IPS-NIHi7 (cell line): ENCODE results near the gene SEZ6L.

Experiments
- DNase-seq: peaks from one replicate; pipeline ENCODE4 v3.0.0; 2012; ENCODE audit warnings: mixed read lengths; ENCODE audit errors: extremely low spot score

The SEZ6L gene

GRCh38 chr22:26169315-26170111 is at the start of gene SEZ6L:
Gene SEZ6L (plus strand): TSS chr22:26169462. CDS start chr22:26169670, 208 bp downstream.
- peak; percentile 63 for DNase-seq

- DNase-seq = no peak
These were observed 46.3 kb upstream of the SEZ6L start for GRCh38 chr22:26122920-26123468.

DNA sequence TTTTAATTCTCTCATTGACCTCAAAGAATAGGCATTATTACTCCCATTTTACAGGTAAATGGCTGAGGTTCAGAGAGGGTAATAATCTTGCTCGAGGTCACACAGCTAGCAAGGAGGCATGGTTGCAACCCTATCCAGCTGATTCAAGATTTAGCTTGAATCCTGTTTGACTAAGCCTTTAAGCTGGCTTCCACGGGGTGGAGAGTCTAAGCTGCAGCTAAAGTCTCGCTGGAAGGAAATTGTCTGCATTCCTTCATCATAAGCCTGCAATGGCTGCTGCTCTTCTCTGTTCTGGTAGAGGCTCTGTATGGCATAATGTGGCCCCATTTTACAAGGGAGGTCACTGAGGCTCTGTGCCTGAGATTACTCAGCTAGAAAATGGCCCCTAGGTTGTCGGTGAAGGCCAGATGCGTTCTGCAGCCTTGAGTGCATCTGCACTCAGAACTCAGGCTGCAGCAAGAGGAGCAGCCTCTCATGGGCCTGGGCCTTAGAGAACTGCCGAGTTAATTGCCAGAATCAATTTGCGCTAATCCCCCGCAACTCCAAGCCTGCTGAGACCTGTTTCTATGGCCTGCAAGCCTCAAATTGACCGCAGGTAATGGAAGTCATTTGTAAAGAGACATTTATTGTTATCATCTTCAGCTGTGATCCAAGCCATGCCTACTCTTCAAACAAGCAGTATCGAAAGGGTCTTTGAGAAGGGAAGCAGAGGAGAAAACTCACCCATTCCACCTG is 44.1 kb upstream of the SEZ6L start:
- DNase-seq = no peak

DNA sequence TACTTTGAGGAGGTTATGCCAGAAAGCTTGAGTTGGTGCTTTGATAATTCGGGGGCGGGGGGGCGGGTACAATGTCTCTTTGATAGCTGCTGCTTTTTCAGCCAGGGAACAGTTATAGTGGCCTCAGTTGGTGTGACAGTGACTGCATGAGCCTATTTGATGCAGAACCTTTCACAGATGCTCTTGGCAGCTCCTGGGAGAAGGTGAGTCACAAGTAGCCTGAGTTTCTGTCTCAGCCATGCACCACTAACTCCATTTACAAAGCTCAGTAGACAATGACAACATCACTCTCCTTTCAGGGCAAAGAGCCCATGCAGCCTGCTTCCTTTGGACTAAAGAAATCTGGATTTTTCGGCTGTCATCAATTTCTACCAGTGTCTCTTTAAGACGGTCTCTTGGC is 42.1 kb upstream of the SEZ6L start:
- no peak for DNase-seq

- no peak for DNase-seq
These were observed 41.7 kb upstream of the SEZ6L start for GRCh38 chr22:26127556-26127955.

DNA sequence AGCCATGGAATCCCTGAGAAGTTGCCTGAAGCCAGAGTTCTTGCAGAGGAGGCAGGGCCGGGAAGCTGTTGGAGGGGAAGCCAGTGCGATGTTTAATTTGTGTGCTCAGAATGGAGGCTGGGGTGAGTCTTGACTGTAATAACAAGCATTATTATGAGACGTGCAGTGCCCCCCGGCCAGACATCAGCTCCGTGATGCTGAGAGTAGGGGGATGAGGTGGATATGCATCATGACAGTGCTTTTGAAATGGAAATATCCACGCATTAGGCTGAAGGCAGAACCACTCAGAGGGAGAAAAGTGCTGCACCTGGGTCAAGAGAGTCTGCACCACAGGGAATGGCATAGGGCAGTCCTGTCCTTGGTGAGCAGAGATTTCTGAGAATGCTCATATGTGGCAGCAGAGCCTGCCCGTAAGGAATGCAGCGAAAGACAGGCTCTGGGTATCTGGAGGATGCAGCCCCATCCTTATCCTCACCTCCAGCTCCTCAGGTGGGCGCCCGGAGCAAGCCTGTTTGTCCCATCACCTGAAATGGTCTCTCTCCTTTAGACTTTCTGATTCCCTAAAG is 37.6 kb upstream of the SEZ6L start:
- DNase-seq = peak; percentile 11

GRCh38 chr22:26134654-26135330 is 34.5 kb upstream of the SEZ6L start:
- peak; percentile 34 for DNase-seq

- no peak for DNase-seq
These were observed 33.5 kb upstream of the SEZ6L start for GRCh38 chr22:26135806-26136205.

GRCh38 chr22:26139310-26139709 is 30.0 kb upstream of the SEZ6L start:
- DNase-seq = no peak

DNA sequence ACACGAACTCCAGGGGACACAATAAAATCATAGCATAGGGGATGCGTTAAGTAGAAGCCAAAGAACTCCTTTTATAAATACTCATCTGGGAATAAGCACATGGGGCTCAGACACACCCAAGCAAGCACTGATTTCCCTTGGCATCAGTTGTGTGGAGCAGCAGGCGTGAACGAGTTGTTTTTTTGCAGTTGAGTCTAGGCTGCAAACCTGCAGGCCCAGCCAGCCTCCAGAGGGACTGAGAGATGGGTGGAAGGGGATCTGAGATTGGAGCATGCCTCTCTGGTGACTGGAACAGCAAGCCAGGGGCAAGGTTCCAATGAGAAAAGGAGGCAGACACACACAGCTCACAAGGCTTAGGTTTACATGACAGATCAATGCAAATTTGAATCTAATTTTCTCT is 27.4 kb upstream of the SEZ6L start:
- DNase-seq = no peak

DNA sequence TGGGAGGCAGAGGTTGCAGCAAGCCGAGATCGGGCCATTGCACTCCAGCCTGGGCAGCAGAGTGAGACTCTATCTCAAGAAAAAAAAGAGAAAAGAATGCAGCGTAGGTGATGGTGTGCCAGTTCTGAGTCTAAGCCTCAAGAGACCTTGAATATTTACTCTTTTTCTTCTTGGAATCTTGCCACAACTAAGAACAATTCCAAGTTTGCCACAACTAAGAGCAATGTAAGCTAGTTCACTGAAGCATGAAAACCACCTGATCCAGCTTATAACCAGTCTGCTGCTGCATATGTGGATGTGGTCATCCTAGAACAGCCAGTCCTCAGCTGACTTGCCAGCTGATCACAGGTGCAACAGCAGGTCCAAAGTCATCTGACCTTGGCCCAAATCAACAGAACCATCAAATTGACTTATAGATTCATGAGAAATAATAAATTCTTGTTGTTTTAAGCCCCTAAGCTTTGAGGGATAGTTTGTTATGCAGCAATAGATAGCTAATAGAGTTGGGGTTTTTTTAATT is 25.4 kb upstream of the SEZ6L start:
- DNase-seq = no peak

DNA sequence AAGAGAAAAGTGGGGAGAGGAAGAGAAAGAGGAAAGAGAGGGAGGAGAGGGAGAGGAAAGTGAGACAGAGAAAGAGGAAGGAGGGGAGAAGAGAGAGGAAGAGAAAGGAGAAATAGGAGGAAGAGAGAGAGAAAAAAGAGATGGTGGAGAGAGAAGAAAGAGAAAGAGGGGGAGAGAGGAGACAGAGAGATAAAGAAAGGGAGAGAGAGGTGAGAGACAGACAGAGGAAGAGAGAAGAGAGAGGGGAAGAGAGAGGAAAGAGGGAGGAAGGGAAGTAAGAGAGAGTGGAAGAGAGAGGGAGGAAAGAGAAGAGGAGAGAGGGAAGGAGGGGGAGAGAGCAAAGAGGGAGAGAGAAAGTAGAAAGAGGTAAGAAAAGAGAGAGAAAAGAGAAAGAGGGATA is 9.4 kb upstream of the SEZ6L start:
- no peak for DNase-seq

DNA sequence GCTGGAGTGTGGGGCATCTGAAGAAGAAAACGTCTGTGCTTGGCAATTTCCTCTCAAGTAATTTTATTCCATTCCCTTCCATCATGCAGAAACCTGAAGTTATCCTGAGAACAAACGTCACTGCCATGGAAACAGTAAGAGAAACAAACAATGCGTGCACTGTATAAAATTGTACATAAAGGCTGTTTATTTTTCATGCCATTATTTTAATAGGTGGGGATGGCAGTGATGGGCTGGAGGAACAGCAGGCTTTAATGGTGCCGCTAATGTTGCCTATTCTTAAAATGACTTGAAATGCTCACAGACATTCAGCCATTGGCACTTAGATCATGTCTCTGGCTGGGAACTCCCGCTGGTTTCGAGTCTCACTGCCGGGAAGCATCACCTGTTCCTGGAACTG is 7.5 kb upstream of the SEZ6L start:
- no peak for DNase-seq

- no peak for DNase-seq
These were observed 6.3 kb upstream of the SEZ6L start for GRCh38 chr22:26162926-26163325.

DNA sequence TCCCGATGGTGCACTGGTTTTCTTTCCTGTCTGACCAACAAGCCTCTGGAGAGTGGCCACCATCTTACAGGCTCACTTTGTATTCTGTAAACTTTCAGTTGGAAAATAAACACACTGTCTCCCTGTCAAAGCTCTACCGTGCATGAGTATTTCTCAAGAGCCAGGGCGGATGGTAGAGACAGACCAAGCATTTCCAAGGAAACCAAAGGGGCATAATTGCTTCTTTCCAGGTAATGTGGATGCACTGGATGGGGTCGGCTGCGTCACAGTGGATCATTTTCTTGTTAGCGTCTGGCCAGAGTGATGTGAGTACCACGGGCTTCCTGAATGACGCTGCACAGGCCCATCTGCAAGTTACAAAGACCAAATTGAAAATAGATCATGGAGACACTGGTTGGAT is 5.1 kb upstream of the SEZ6L start:
- DNase-seq = no peak

DNA sequence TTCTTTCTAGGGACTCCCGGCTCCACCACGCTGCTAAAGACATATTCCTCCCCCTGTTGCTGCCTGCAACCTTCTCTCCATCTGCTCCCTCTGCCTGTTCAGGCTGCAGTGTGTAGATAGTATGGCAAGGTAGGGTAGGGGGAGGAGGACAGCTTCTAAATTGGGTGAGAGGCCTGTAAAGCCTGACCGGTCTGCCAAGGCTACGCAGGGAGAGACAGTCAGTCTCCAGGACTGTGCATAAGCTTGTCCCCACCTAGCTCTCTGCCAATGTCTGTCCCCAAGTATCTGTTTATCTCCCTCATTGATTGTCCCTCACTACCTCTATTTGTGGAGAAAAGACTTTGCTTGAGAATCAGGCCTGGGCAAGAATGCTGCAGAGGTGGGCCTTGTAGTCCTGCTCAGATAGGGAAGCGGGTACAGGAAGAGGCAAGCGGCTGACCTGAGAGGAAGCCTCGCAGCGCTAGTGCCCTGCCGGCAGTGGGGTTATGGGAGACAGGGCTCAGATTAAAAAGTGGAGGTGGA is 871 bp upstream of the SEZ6L start:
- DNase-seq = peak; percentile 26

DNA sequence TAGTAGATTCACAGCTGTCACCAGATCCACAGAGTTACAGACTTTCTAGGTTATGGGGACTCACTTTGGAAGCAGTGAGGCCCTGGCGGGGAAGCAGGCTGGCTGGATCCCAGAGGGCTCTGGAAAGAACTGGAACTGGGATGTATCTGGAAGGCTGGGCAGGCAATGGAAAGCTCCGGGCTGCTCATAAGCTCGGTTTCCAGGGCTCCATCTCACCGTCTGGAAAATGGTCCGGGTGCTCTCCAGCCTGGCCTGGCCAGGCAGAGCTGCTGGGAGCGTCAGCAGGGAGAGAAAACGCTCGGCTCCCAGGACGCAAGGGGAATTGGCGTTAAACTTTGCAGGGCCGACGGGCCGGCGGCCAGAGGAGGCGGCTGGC is 335 bp upstream of the SEZ6L start:
- no peak for DNase-seq

GRCh38 chr22:26170112-26170492 is 840 bp downstream of the SEZ6L start:
- DNase-seq = no peak

DNA sequence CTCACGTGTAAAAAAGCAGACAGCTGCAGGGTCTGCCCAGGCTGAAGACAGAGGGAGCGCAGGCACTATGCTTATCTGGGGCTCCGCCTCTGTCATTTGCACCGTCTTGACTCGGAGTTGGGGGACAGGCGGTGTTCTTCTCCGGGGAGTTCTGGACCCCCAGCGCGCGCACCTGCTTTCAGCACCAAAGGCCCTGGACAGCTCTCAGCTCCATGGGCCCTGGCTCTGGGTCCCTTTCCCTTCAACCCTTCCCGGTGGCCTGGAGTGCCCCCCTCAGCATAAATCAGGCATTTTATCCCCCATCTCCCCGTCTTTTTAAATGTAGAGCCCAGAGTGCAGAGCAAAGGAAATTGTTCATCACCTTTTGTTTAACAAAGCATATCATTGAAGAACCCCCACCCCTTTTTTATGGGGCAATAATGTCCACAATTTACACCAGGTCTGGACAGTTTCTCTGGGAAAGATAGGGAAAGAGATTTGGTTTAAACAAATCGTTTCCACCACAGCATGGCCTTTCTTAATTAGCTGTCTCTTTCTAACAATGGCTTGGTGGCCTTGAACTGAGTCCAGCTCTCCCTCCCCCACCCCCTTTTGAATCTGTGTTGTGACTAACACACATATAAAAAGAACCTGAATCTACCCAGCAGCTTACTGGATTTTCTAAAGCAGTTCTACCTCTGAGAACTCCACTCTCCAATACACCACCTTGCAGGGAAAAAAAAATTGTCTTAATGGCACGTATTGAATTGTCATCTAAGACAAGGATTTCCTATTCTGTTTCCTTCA is 1.7 kb downstream of the SEZ6L start:
- peak; percentile 80 for DNase-seq

DNA sequence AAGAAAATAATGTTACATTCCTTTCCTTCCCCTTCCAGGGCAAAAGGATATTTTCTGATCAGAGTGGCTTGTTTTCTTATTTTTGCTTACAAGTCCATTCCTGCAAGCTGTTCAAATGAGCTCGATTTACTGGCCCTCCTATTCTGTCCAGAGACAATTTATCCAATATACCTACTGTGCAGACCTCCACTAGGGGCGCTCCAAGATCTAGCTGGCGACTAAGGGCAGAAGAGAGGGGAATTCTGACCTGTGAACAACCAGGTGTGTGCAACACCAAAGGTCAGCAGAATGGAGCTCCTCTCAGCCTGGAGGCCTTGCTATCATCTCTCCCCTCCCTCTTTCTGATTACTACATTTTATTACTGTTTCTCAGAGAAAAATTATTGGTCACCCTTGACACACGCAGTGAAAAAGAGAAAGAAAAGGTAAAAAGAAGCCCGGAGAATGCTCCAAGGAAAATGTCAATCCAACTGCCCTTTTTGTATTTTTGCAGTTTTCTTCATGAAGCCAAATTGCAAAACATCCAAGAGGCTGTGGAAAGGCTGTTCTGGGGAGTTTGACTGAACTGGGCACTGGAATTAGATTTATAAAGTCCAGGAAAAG is 3.2 kb downstream of the SEZ6L start:
- DNase-seq = peak; percentile 72
